GM19328 (cell line): ENCODE results near the gene MET.
A peak's percentile ranks its signal among the peaks of the same experiment; 100 is the strongest.

ENCODE experiments used
- ATAC-seq: cut with Tn5 transposase; IDR thresholded peaks from one replicate; pipeline ENCODE4 v1.9.1; 2021; ENCODE audit warnings: mild to moderate bottlenecking, moderate library complexity; ENCODE audit not compliant: unreplicated experiment

Gene MET

DNA sequence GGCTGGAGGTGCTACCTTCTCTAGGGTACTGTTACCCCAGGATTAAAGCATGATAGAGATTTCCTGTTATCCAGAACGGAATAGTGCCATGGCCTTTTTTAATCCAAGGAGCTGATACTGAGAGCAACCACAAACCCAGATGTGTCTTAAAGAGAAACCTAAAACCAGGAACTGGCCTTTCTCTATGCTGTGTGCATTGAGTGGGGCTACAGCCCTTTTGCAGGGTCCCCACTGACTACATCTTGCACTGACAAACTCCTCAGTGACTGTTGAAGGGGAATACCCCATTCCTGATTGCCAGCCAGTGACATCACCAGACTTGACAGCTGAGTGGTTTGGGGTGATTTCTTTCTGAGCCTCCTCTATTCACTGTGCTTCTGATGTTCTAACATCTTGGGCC lies 108.5 kb downstream of the MET start:
- ATAC-seq = no peak

DNA sequence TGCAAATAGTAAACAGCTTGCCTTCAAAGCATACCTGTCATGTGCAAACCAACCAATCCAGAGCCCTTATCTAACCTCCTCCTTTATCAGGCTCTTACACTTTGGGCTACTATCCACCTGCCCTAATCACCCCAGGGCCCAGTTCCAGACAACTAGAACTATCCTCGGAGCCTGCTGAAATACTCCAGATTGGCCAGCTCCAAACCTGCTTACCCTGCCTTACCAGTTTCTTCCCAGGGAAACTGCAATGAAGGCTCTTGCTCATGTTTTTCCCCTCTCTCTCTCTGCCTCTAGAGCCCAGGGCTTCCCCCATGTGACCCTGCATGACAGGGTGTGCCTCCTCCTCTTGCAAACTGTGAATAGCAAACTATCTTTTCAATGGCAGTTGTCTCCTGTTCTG lies 109.0 kb downstream of the MET start:
- ATAC-seq = no peak

DNA sequence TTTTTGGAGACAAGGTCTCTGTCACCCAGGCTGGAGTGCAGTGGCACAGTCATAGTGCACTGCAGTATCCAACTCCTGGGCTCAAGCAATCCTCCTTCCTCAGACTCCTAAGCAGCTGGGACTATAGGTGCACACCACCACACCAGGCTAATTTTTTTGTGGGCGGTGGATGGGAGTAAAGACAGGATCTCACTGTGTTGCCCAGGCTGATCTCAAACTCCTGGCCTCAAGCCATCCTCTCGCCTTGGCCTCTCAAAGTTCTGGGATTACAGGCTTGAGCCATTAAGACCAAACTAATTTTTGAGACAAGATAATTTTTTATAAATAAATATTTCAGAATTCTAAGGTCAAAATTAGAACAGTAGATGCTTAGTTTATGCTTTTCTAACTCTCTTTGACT lies 109.6 kb downstream of the MET start:
- no peak for ATAC-seq

DNA sequence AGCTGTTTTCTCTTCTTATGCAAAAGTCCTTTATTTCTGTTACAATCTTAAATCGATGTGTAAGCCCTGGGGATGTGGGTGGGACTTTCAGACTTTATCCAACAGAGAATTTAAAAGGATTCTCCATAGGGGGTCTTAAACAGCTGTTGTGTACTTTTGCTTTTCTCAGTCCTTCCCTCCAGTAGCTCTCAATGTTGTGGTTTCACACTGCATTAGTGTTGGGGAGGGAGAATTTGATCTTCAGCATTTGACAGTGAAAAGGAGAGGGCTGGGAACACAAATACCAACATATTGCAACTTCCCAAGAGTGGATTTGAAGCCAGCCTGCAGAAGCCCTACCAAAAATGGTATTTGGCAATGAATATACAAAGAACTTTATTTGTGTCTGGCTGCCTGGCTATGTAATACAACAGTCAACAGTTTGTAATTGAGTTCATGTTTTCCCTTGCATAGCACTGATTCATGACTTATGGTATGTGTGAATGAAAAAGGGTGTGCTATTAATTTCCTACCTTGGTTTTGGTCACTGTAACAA lies 110.2 kb downstream of the MET start:
- no peak for ATAC-seq

DNA sequence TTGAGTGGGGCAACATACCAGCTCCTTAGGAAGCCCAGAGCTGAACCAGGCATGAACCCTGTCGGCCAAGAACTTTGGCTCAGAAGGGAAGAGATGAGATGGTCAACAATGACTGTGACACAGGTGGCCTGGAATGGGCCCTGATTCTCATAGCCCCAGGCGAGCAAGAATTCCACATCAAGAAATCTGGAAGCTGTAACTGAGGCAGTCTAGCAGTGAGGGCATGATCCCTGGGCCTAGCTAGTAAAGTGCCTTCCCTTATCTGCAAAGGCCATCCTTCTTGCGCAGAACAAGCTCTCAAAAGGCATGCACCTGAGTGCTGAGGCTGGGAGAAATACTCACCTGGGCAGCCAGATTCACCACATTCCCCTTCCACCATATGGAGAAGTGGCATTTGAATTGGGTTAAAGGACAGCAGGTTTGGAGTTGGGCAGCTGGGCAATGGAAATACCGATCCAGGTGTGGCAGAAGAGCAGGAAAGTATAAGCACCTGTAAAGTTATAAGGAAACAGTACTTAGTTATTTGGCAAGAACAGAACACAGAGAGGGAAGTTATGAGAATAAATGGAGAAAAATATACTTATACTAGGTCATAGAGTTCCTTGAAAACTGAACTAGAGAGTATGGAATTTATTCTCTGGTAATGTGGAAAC lies 111.8 kb downstream of the MET start:
- ATAC-seq = no peak

DNA sequence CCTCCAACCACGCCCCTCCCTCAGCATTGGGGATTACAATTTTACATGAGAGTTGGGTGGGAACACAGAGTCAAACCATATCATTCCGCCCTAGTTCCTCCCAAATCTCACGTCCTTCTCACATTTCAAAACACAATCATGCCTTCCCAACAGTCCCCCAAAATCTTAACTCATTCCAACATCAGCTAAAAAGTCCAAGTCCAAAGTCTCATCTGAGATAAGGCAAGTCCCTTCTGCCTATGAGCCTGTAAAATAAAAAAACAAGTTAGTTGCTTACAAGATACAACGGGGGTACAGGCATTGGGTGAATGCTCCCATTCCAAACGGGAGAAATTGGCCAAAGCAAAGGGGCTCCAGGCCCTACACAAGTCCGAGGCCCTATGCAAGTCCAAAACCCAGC lies 112.7 kb downstream of the MET start:
- no peak for ATAC-seq

DNA sequence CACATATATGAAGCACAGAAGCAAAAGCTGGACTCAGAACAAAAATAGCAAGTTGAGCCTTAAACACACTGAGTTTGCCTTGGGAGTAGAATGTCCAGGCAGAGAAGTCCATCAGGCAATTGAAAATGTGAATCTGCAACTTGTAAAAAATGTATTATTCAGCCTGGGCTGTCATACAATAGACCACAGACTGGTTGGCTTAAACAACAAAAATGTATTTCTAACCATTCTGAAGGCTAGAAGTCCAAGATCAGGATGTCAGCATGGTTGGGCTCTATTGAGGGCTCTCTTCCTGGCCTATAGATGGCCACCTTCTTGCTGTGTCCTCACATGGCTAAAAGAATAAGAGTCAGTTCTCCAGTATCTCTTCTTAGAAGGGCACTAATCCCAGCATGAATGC lies 113.8 kb downstream of the MET start:
- ATAC-seq = no peak

DNA sequence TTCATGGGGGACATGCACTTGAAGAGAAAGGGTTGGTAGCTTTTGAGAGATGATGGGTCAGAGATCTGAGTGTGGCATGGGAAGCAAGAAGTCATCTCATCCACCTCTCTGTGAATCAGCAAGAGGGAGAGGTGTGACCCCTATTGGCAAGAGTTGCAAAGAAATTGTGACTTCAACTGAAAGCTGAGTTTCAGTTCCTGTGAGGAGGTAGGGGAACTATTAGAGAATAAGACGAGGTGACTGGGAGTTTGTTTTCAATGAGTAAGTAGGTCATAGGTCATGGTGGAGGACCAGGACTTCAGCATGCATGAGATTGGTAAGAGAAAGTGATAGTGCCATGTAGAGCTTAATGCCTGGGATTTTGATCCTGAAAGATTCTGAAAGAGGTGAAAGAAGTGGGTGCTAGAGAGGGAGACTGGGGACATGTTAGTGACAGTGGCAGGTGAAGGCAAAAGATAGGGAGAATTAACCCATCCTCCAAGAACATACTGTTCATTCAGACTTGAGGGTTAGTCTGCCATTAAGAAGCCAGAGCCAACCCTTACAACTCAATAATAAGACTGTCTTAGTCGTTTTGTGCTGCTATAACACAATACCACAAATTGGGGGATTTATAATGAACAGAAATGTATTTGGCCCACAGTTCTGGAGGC lies 114.9 kb downstream of the MET start:
- ATAC-seq = peak; percentile 99

DNA sequence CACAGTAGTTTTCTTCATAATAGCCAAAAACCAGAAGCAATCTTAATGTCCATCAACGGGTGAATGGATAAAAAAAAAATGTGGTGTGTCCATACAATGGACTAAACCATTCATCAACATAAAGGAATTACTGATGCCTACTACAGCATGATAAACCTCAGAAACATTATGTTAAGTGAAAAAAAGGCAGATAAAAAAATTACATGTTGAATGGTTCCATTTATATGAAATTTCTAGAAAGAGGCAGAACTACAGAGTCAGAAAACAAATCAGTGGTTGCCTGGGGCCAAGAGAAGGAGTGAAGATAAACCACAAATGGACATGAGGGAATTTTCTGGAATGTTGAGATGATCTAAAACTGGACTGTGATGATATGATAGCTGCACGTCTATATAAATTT lies 115.9 kb downstream of the MET start:
- no peak for ATAC-seq

DNA sequence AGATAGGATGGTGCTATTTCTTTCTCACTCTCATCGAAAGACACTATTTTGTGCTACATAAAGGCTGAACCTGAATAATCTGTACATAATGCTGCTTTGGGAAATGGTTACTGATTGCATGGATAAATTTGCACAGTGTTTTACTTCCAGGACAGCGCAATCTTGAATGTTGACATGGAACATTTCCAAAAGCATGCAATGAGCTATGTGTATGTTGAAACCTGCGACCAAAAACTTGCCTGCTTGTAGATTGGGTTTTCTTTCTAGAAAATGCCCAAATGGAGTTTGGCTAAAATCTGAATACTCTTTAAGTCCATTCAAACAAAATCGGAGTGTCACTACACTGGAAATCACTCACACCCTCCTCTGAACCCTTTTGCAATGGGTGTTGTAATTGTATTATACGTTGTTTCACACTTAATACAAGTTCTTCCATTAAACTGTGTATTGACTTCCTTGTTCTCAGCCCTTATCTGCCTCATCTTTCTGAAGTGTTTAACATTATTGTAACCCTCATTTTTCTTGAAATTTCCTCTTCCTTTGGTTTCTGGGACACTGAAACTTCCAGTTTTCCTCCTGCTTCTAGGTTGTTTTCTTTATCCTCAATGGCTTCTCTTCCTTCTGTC lies 116.7 kb downstream of the MET start:
- no peak for ATAC-seq

DNA sequence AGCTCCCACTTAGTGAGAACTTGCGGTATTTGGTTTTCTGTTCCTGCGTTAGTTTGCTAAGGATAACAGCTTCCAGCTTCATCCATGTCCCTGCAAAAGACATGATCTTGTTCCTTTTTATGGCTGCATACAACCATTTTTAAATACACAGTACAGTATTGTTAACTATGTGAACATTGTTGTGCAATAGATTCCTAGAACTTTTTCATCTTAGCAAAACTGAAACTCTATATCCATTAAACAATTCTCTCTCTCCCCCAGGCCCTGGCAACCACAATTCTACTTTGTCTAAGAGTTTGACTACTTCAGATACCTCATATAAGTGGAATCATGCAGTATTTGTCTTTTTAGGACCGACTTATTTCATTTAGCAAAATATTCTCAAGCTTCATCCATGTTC lies 118.0 kb downstream of the MET start:
- ATAC-seq = no peak

DNA sequence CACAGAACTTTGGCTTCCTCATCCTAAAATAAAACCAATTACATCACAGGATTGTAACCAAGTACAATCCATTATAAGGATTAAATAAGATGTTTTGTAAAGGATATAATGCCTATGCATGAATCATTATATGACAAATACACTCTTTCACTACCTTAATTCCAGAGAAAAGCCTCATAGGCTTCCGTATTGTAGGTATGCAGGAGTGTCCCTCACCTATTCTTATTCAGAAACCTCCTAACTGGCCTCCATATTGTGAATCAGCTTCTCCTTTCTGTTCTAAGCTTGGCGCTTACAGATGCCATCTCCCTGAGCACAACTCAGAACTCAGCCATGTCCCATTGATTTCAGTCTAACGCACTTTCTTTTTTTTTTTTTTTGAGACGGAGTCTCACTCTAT lies 120.8 kb downstream of the MET start:
- no peak for ATAC-seq

DNA sequence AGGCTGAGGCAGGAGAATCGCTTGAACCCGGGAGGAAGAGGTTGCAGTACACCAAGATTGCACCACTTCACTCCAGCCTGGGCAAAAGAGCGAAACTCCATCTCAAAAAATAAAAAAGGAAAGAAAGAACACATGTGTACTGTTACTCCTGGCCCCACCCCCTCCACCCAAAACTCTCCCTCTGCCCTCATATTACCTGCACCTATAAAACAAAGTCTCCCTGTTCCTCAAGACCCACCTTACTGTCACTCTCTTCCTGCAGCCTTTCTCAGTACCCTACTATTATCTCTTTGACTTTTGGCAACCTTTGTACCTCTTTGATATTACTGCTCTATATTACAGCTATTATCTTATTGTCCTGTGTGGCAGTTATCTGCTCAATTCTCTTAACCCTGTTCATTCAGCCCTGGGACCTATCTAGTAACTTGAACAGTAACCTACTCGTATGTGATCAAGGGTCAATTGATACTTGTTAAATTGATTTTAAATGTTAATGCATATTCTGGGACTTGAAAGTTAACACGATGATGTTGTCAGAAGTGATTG lies 121.9 kb downstream of the MET start:
- ATAC-seq = no peak

DNA sequence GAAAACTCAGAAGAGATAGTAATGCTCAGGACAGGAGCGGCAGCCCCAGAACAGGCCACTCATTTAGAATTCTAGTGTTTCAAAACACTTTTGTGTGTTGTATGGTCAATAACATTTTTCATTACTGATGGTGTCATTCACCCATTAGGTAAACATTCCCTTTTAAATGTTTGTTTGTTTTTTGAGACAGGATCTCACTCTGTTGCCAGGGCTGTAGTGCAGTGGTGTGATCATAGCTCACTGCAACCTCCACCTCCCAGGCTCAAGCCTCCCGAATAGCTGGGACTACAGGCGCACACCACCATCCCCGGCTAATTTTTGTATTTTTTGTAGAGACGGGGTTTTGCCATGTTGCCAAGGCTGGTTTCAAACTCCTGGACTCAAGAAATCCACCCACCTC lies 124.5 kb downstream of the MET start:
- no peak for ATAC-seq

DNA sequence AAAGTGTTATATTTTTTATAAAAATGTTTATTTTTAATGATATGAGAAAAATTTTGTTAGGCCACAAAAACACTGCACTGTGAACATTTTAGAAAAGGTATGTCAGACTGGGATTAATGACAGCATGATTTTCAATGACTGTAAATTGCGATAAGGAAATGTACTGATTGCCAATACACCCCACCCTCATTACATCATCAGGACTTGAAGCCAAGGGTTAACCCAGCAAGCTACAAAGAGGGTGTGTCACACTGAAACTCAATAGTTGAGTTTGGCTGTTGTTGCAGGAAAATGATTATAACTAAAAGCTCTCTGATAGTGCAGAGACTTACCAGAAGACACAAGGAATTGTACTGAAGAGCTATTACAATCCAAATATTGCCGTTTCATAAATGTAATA lies 125.6 kb downstream of the MET start:
- no peak for ATAC-seq

DNA sequence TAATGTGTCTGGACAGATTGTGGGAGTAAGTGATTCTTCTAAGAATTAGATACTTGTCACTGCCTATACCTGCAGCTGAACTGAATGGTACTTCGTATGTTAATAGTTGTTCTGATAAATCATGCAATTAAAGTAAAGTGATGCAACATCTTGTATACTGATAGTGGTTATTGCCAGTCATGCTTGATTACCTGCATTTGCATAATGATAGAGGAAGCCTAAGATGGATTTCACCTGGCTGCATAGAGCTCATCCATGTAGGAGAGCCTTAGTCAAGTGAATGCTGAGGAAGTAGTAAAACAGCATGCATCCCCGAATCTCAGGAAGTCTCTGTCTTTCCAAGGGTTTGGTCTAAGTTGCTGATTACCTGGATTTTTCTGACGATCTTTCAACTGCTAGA lies 126.2 kb downstream of the MET start:
- no peak for ATAC-seq

DNA sequence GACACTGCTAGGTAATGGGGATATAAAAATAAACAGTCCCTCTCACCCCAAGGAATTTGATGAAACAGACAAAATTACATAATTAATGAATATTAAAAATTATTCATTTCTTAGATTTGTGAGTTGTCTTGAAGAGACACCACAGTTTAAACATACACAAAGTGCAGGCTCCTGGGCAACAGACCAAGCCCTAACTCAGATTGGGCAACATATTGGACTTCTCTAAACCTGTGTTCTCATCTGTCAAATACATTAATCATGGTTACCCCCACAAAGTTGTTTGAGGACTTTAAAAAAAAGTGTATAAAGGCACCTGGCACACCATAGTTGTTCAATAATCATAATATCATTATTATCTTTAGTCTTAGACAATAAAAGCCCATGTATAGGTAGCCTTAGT lies 127.9 kb downstream of the MET start:
- ATAC-seq = no peak

DNA sequence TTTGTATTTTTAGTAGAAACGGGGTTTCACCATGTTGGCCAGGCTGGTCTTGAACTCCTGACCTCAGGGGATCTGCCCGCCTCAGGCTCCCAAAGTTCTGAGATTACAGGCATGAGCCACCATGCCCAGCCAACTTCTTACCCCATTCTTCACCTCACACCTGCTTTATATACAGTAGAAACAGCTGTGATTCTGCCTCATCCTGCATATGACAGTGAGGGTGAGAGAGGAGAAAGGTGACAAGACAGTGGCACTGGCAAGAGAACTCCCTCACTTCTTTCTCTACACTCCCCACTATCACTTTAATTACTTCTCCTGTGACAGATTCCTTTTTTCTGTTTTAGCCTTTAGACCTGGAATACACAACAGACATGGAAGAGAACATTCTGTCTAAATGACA lies 128.6 kb downstream of the MET start:
- no peak for ATAC-seq

DNA sequence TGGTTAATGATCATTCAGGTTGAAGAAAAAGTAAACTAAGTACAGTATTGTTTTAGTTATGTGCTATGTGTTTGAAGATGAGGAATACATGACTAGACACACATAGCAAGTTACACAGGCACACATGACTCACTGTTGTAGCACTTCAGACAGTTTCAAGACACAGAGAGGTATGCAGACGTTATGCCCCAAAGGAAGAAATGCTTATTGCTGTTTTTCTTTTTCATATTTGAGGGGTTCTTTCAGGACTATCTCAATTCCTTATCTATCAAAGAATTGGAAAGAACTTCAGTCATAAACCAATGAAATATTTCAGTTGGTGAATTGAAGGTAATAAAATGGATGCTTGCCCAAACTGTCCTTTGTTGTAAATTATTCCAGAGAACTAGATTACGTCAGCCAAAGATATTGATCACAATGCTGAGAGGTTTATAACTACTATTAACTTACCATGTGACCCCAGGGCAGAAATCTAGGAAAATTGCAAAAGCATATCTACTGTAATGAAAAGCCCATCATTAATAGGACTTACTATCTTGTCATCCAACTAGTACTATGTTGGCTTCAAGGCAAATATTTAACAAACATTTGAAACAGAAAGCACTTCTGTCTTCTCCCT lies 129.2 kb downstream of the MET start:
- ATAC-seq = no peak

DNA sequence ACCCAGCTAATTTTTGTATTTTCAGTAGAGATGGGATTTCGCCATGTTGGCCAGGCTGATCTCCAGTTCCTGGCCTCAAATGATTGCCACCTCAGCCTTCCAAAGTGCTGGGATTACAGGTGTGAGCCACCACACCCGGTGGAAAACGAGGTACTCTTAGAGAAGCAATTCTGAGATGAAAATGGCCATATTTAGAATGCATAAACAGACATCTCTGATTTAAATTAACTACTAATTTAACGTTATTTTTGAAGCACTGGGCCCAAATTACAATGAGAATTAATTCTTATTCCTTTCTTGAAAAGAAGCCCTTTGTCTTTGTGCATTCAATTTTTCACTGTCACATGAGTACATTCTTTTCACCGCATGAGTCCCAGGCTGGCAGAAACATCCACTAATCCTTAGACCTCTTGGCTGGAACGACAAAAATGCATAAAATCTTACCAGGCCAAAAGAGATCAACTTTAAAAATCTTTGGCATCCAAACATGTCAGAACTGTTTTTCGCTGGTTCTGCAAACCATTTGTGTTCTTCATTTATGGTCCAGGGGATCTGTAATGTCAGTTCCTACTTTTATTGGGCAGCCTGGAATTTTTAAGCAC lies 130.2 kb downstream of the MET start:
- no peak for ATAC-seq

DNA sequence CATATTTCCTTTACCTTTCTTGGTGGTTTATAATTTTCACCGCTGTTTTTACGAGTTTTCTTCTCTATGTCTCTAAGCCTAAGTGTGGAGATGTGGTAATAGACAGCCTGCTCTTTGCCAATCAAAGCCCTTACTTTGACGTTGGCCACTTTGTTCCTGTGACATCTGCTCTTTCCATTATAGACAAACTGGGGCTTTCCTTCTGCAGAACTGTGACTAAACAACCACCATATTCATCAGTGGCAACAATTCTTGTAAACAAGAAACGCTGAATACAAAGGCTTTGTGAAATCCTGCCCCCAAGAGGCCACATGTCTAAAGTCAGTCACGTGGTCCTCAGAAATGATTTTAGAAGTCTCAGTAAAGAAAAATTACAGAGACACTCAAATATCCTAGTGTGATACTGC lies 130.8 kb downstream of the MET start:
- peak; percentile 70 for ATAC-seq
